GM12878 (cell line): ENCODE results near the gene CACNA2D3.

Source experiments
- CTCF ChIP-seq, 3 experiments: IDR thresholded peaks in 2 of 3; conservative IDR thresholded peaks in 1 of 3; 2 replicates each; pipeline ENCODE4 v1.5.1; 2011; ENCODE audit warnings: low read depth in 3 of 3, low read length in 3 of 3, mild to moderate bottlenecking in 3 of 3, control low read depth in 2 of 3, moderate library complexity in 2 of 3, inconsistent platforms in 1 of 3, mixed read lengths in 1 of 3; ENCODE audit not compliant: control insufficient read depth in 2 of 3, insufficient read depth in 1 of 3; ENCODE audit errors: extremely low read depth in 1 of 3
- HDAC6 ChIP-seq: fragments of 200-600 bp; sonication (generic); IDR thresholded peaks from one replicate; pipeline ENCODE4 v1.8.0; 2017; ENCODE audit warnings: antibody characterized with exemption; ENCODE audit not compliant: unreplicated experiment
- IRF4 ChIP-seq: IDR thresholded peaks from 2 replicates; pipeline ENCODE4 v1.6.1; 2011; ENCODE audit warnings: low read depth, low read length
- MYC ChIP-seq: IDR thresholded peaks from 2 replicates; pipeline ENCODE4 v1.6.1; 2011; ENCODE audit warnings: mild to moderate bottlenecking, low read length, moderate library complexity, inconsistent platforms; ENCODE audit not compliant: insufficient read depth, insufficient replicate concordance, insufficient read length, severe bottlenecking
- NRF1 ChIP-seq: conservative IDR thresholded peaks from 2 replicates; pipeline ENCODE4 v1.6.1; 2011; ENCODE audit warnings: mild to moderate bottlenecking, low read depth, low read length, improper control_type of control experiment
- POLR2A ChIP-seq: IDR thresholded peaks from 2 replicates; pipeline ENCODE4 v1.6.1; 2011; ENCODE audit warnings: low read depth, mild to moderate bottlenecking, low read length
- RB1 ChIP-seq: fragments of 450-650 bp; formaldehyde crosslinking; IDR thresholded peaks from 2 replicates; pipeline ENCODE4 v1.6.1; 2017; ENCODE audit warnings: mild to moderate bottlenecking, borderline replicate concordance
- RBBP5 ChIP-seq: fragments of 200-600 bp; sonication (generic); conservative IDR thresholded peaks from 2 replicates; pipeline ENCODE4 v1.6.1; 2016
- SMC3 ChIP-seq: IDR thresholded peaks from 2 replicates; pipeline ENCODE4 v1.6.1; 2011; ENCODE audit warnings: low read length, improper control_type of control experiment, borderline replicate concordance
- SRF ChIP-seq, 2 experiments: IDR thresholded peaks; 2 replicates each; pipeline ENCODE4 v1.6.1; 2011; ENCODE audit warnings: low read depth in 2 of 2, low read length in 2 of 2, mild to moderate bottlenecking in 1 of 2, moderate library complexity in 1 of 2
- ZNF24 ChIP-seq: fragments of 450-650 bp; IDR thresholded peaks from 2 replicates; pipeline ENCODE4 v1.6.1; 2017; ENCODE audit warnings: antibody characterized with exemption, mild to moderate bottlenecking

DNA sequence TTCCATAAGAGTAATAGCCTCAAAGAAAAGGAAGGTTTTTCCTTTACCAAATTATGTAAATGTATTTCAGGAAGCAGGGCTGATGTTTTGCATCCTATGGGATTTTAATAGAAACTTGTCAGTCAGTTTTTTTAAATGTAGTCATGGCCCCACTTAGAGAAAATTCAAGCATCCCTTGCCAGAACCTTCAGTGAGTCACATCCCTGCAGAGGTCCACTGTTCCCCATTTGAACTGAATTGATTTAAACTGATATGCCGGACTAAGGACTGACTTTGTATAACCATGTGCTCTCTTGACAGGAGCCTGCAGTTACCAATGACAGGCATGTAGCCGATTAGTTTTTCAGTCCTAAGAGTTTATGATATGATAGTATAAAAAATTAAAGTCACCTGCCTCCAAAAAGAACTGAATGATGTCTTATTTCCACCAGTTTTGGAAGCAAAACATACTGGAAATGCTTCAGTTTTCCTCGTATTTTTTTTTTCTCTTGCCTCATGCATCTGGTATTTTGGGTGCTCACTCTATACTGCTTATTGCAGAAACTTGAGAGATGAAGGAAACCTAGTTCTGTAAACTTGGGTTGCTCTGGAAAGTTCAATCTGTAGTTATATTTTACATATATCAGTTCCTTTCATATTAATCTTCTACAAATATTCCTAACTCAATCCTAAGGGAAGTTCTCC is 774.8 kb downstream of the CACNA2D3 start:
- TF ChIP-seq CTCF (IDR thresholded peaks at IDR 0.05 in 2 of 3, conservative IDR thresholded peaks at IDR 0.05 in 1 of 3; ENCODE audit: control insufficient read depth in 2 of 3, extremely low read depth in 1 of 3, insufficient read depth in 1 of 3, low read depth in 3 of 3, low read length in 3 of 3): no peak
- no peak for TF ChIP-seq RB1
- no peak for TF ChIP-seq IRF4
- no peak for TF ChIP-seq POLR2A
- TF ChIP-seq ZNF24: no peak
- no peak for TF ChIP-seq SMC3
- TF ChIP-seq RBBP5: no peak
- no peak for TF ChIP-seq NRF1
- no peak for TF ChIP-seq SRF (IDR thresholded peaks at IDR 0.05; ENCODE audit: low read depth in 2 of 2, low read length in 2 of 2)
- TF ChIP-seq HDAC6: no peak
- no peak for TF ChIP-seq MYC
